Loucy (cell line): ENCODE measurements around the gene IL33.

Source experiments
- H2AFZ ChIP-seq: fragments of 200-600 bp; sonication (generic); 2 replicates; pipeline ENCODE4 v1.6.0; 2016; ENCODE audit warnings: antibody characterized with exemption, mild to moderate bottlenecking, low read length, moderate library complexity
- H3F3A ChIP-seq: fragments of 200-600 bp; 2 replicates; pipeline ENCODE4 v1.6.0; 2016; ENCODE audit warnings: antibody characterized with exemption, low read depth, mild to moderate bottlenecking
- H3K27me3 ChIP-seq: fragments of 200-600 bp; sonication (generic); 2 replicates; pipeline ENCODE4 v1.6.1; 2014; ENCODE audit warnings: low read length, mild to moderate bottlenecking; ENCODE audit not compliant: insufficient read depth, poor library complexity, severe bottlenecking
- H3K36me3 ChIP-seq: fragments of 200-600 bp; sonication (generic); 2 replicates; pipeline ENCODE4 v1.6.1; 2016; ENCODE audit warnings: low read length; ENCODE audit not compliant: insufficient read depth
- H3K4me1 ChIP-seq: fragments of 200-600 bp; sonication (generic); 2 replicates; pipeline ENCODE4 v1.5.1; 2014; ENCODE audit warnings: low read length, mild to moderate bottlenecking; ENCODE audit not compliant: insufficient read depth, poor library complexity, severe bottlenecking
- H3K4me2 ChIP-seq: fragments of 200-600 bp; sonication (generic); 2 replicates; pipeline ENCODE4 v1.6.0; 2014; ENCODE audit warnings: antibody characterized with exemption, low read length, low read depth, mild to moderate bottlenecking; ENCODE audit not compliant: poor library complexity, severe bottlenecking
- H3K4me3 ChIP-seq: fragments of 200-600 bp; sonication (generic); 2 replicates; pipeline ENCODE4 v1.5.1; 2014; ENCODE audit warnings: low read length, mild to moderate bottlenecking, mixed read lengths; ENCODE audit not compliant: poor library complexity, severe bottlenecking
- H3K79me2 ChIP-seq: fragments of 200-600 bp; sonication (generic); 2 replicates; pipeline ENCODE4 v1.6.1; 2014; ENCODE audit warnings: low read length; ENCODE audit not compliant: insufficient read depth
- H3K9ac ChIP-seq: fragments of 200-600 bp; sonication (generic); 2 replicates; pipeline ENCODE4 v1.6.0; 2014; ENCODE audit warnings: mild to moderate bottlenecking, low read depth, low read length, moderate library complexity; ENCODE audit not compliant: poor library complexity, severe bottlenecking
- H3K9me2 ChIP-seq: fragments of 200-600 bp; sonication (generic); replicated peaks from 2 replicates; pipeline ENCODE4 v1.6.1; 2016; ENCODE audit warnings: low read depth, low read length, mixed read lengths
- H3K9me3 ChIP-seq: fragments of 200-600 bp; sonication (generic); 2 replicates; pipeline ENCODE4 v1.6.1; 2014; ENCODE audit warnings: mild to moderate bottlenecking, antibody characterized with exemption, low read length, low read depth; ENCODE audit not compliant: insufficient read depth
- H4K20me1 ChIP-seq: fragments of 200-600 bp; sonication (generic); 2 replicates; pipeline ENCODE4 v1.6.0; 2014; ENCODE audit warnings: antibody characterized with exemption, low read length, mild to moderate bottlenecking; ENCODE audit not compliant: insufficient read depth, poor library complexity, severe bottlenecking
- EZH2phosphoT487 ChIP-seq: fragments of 200-600 bp; IDR thresholded peaks from 2 replicates; pipeline ENCODE4 v1.6.1; 2018; ENCODE audit warnings: antibody characterized with exemption, mild to moderate bottlenecking, moderate library complexity, borderline replicate concordance
- TF ChIP-seq, protein P1 (sequence below): fragments of 200-600 bp; sonication (generic); conservative IDR thresholded peaks from 2 replicates; pipeline ENCODE4 v1.5.1; 2014; ENCODE audit warnings: mild to moderate bottlenecking, antibody characterized with exemption, low read length

The IL33 gene

DNA sequence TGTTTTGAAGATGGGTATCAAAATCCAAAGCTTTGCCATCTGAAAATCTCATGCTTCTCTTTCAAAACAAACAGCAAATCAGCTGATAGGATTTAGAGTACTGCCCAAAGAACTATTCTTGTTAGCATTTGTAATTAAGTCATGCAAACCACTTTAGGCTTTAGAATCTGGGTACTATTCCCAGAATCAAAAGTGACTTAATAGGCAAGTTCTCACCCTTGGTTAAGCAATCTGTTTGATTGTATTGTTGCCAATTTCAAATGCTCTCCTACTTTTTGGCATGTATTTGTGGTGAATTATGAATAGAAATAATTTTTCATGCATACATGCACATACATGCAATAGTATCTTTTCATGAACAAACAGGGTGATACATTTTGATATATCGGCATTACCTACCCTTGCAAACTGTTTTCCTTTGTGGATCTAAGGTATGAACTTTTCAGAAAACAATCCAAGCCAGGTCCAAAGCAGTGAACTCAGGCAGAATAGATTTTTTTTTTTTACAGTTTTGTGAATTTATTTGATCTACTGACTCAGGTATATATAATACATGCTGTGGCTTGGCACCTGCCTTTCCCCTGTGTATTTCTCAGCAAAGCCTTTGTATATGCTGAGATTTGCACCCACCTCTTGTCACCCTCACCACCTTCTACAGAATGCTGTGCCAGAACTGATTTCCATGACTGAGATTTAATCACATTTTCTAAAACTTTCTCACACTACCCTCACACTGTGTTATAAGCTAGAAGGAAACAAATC lies 9.0 kb downstream of the IL33 start:
- Histone ChIP-seq H3K4me1 (no peaks in the 10 kb centered on the region), H3K79me2 (no peaks in the 10 kb centered on the region), H2AFZ (no peak overlapping the region), H3F3A (no peaks in the 10 kb centered on the region), H3K4me2 (no peak overlapping the region), H3K4me3 (no peak overlapping the region), H3K36me3 (no peaks in the 10 kb centered on the region), H3K9ac (no peak overlapping the region), H3K9me3 (no peaks in the 10 kb centered on the region), H4K20me1 (no peaks in the 10 kb centered on the region), H3K9me2 (no peaks in the 10 kb centered on the region), H3K27me3 (no peaks in the 10 kb centered on the region)
- no peak for TF ChIP-seq EZH2phosphoT487
- TF ChIP-seq, protein P1, sequence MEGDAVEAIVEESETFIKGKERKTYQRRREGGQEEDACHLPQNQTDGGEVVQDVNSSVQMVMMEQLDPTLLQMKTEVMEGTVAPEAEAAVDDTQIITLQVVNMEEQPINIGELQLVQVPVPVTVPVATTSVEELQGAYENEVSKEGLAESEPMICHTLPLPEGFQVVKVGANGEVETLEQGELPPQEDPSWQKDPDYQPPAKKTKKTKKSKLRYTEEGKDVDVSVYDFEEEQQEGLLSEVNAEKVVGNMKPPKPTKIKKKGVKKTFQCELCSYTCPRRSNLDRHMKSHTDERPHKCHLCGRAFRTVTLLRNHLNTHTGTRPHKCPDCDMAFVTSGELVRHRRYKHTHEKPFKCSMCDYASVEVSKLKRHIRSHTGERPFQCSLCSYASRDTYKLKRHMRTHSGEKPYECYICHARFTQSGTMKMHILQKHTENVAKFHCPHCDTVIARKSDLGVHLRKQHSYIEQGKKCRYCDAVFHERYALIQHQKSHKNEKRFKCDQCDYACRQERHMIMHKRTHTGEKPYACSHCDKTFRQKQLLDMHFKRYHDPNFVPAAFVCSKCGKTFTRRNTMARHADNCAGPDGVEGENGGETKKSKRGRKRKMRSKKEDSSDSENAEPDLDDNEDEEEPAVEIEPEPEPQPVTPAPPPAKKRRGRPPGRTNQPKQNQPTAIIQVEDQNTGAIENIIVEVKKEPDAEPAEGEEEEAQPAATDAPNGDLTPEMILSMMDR, result no peak

- Histone ChIP-seq H3F3A (no peaks in the 10 kb centered on the region), H3K4me3 (no peak overlapping the region), H4K20me1 (no peaks in the 10 kb centered on the region), H3K79me2 (no peaks in the 10 kb centered on the region), H3K36me3 (no peaks in the 10 kb centered on the region), H2AFZ (no peak overlapping the region), H3K9me2 (no peaks in the 10 kb centered on the region), H3K27me3 (no peaks in the 10 kb centered on the region), H3K4me2 (no peak overlapping the region), H3K9ac (no peak overlapping the region), H3K4me1 (no peaks in the 10 kb centered on the region), H3K9me3 (no peaks in the 10 kb centered on the region)
- TF ChIP-seq EZH2phosphoT487, result no peak
- TF ChIP-seq, protein P1, result no peak
Measured at GRCh38 chr9:6226696-6227095, 11.1 kb downstream of the IL33 start.

DNA sequence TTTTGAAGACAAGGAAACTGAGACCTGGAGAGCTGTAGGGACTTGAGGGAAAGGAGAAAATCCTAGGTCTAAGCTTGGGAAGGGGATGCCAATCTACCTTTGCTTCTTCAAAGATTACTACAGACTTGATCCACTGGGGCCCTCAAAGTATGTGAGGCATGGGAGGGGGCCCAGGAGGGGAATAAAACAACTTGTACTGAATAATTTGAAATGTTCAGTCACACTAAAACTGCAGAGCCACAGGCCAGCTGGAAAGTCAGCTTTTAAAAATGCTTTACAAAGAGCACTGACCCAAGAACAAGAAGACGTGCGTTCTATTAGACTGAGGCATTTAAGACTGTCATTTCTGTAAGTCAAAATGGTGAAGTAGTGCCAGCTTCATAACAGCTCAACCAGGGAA lies 13.6 kb downstream of the IL33 start:
- Histone ChIP-seq H3K27me3 (no peaks in the 10 kb centered on the region), H3K9me3 (no peaks in the 10 kb centered on the region), H4K20me1 (no peaks in the 10 kb centered on the region), H3K4me1 (no peaks in the 10 kb centered on the region), H2AFZ (no peak overlapping the region), H3F3A (no peaks in the 10 kb centered on the region), H3K36me3 (no peaks in the 10 kb centered on the region), H3K79me2 (no peaks in the 10 kb centered on the region), H3K9me2 (no peaks in the 10 kb centered on the region), H3K9ac (no peak overlapping the region), H3K4me3 (no peak overlapping the region), H3K4me2 (no peak overlapping the region)
- no peak for TF ChIP-seq EZH2phosphoT487

- Histone ChIP-seq H3F3A (no peaks in the 10 kb centered on the region), H3K4me1 (no peaks in the 10 kb centered on the region), H3K4me2 (no peak overlapping the region), H3K4me3 (no peak overlapping the region), H3K9me3 (no peaks in the 10 kb centered on the region), H3K9ac (no peak overlapping the region), H3K36me3 (no peaks in the 10 kb centered on the region), H2AFZ (no peak overlapping the region), H3K79me2 (no peaks in the 10 kb centered on the region), H3K9me2 (no peaks in the 10 kb centered on the region), H4K20me1 (no peaks in the 10 kb centered on the region), H3K27me3 (no peaks in the 10 kb centered on the region)
- TF ChIP-seq, protein P1, result no peak
Measured at GRCh38 chr9:6229619-6230018, 14.0 kb downstream of the IL33 start.
